ENCODE results near the gene STAMBPL1. TPM values are rescaled to one million over a fixed set of nuclear protein-coding genes. Genes with fewer than 3 reads are reported as not detected.

STAMBPL1 gene
- total RNA-seq, 6 donors from 2014 or later, result 4.9 to 69.1 (median 7.0) TPM

- no peak for ATAC-seq (ENCODE audit: low FRiP score in 2 of 2)
Observed at GRCh38 chr10:88889559-88890337, 9.7 kb downstream of the STAMBPL1 start.

GRCh38 chr10:88890681-88891381, 10.8 kb downstream of the STAMBPL1 start:
- no peak overlapping the region for H3K4me3 ChIP-seq
- 82 to 83% methylated on average over 4 of the region's 4 CpGs for whole genome bisulfite sequencing, 2 donors
- DNase-seq, result no peak
- ATAC-seq (ENCODE audit: low FRiP score in 2 of 2), result no peak
- H3K36me3 ChIP-seq, result no peaks in the 10 kb centered on the region
- peaks cover 0 to 16% (median 5%) of the 10 kb centered on the region in 4 donors for H3K4me1 ChIP-seq
- H3K27me3 ChIP-seq, result no peaks in the 10 kb centered on the region
- H3K9me3 ChIP-seq, result no peaks in the 10 kb centered on the region
- TF ChIP-seq, protein P1, sequence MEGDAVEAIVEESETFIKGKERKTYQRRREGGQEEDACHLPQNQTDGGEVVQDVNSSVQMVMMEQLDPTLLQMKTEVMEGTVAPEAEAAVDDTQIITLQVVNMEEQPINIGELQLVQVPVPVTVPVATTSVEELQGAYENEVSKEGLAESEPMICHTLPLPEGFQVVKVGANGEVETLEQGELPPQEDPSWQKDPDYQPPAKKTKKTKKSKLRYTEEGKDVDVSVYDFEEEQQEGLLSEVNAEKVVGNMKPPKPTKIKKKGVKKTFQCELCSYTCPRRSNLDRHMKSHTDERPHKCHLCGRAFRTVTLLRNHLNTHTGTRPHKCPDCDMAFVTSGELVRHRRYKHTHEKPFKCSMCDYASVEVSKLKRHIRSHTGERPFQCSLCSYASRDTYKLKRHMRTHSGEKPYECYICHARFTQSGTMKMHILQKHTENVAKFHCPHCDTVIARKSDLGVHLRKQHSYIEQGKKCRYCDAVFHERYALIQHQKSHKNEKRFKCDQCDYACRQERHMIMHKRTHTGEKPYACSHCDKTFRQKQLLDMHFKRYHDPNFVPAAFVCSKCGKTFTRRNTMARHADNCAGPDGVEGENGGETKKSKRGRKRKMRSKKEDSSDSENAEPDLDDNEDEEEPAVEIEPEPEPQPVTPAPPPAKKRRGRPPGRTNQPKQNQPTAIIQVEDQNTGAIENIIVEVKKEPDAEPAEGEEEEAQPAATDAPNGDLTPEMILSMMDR (IDR thresholded peaks at IDR 0.05), result no peak
- no peak for TF ChIP-seq POLR2AphosphoS5 (IDR thresholded peaks at IDR 0.05)
- TF ChIP-seq EP300 (IDR thresholded peaks at IDR 0.05), result no peak
- TF ChIP-seq POLR2A (IDR thresholded peaks at IDR 0.05), result no peak
- no peak overlapping the region for H3K27ac ChIP-seq

More at GRCh38 chr10:88889559-88890337, 9.7 kb downstream of the STAMBPL1 start:
- Histone ChIP-seq H3K27ac (no peak overlapping the region), H3K36me3 (no peaks in the 10 kb centered on the region), H3K4me3 (no peak overlapping the region), H3K9me3 (no peaks in the 10 kb centered on the region), H3K27me3 (no peaks in the 10 kb centered on the region), H3K4me1 (peaks cover 0 to 16% (median 5%) of the 10 kb centered on the region in 4 donors)
- DNase-seq, result no peak
- TF ChIP-seq EP300 (IDR thresholded peaks at IDR 0.05) (no peak), POLR2A (IDR thresholded peaks at IDR 0.05) (no peak), POLR2AphosphoS5 (IDR thresholded peaks at IDR 0.05) (no peak)
- TF ChIP-seq, protein P1 (IDR thresholded peaks at IDR 0.05), result no peak
- 88 to 90% methylated on average over 1 of the region's 1 CpG for WGBS, 2 donors

GRCh38 chr10:88892222-88892967, 12.3 kb downstream of the STAMBPL1 start:
- TF ChIP-seq, protein P1 (IDR thresholded peaks at IDR 0.05), result no peak
- no peak for TF ChIP-seq EP300 (IDR thresholded peaks at IDR 0.05)
- no peak for TF ChIP-seq POLR2AphosphoS5 (IDR thresholded peaks at IDR 0.05)
- no peak for TF ChIP-seq POLR2A (IDR thresholded peaks at IDR 0.05)
- no peak for ATAC-seq (ENCODE audit: low FRiP score in 2 of 2)
- Histone ChIP-seq H3K27me3 (no peaks in the 10 kb centered on the region), H3K4me3 (no peak overlapping the region), H3K9me3 (no peaks in the 10 kb centered on the region), H3K4me1 (peaks cover 0 to 9% (median 5%) of the 10 kb centered on the region in 4 donors), H3K36me3 (no peaks in the 10 kb centered on the region), H3K27ac (no peak overlapping the region)
- no peak for DNase-seq
- WGBS, 2 donors, result 71 to 100% methylated on average over 2 of the region's 2 CpGs

GRCh38 chr10:88893611-88894010, 13.6 kb downstream of the STAMBPL1 start:
- ATAC-seq (ENCODE audit: low FRiP score in 2 of 2), result peak in 1 of 2 donors; percentile 53
- 74 to 84% methylated on average over 3 of the region's 3 CpGs for WGBS, 2 donors

More at GRCh38 chr10:88893611-88894010, 13.6 kb downstream of the STAMBPL1 start:
- H3K36me3 ChIP-seq, result no peaks in the 10 kb centered on the region
- H3K9me3 ChIP-seq, result no peaks in the 10 kb centered on the region
- TF ChIP-seq POLR2A (IDR thresholded peaks at IDR 0.05) (no peak), EP300 (IDR thresholded peaks at IDR 0.05) (no peak), POLR2AphosphoS5 (IDR thresholded peaks at IDR 0.05) (no peak)
- TF ChIP-seq, protein P1 (IDR thresholded peaks at IDR 0.05), result no peak
- H3K4me1 ChIP-seq, result peaks cover 0 to 9% (median 5%) of the 10 kb centered on the region in 4 donors
- H3K27me3 ChIP-seq, result no peaks in the 10 kb centered on the region
- peak overlapping the region in 1 of 4 donors; percentile 5 for H3K27ac ChIP-seq
- H3K4me3 ChIP-seq, result no peak overlapping the region
- no peak for DNase-seq

Measured in upper lobe of left lung (tissue), 6 donors.